IMR-90 (cell line): ENCODE results near the gene TMEM221. TPM values are rescaled to one million over a fixed set of nuclear protein-coding genes. Genes with fewer than 3 reads are reported as not detected.

Experiments used
- ATAC-seq: fragments of 200-7000 bp; cut with Tn5 transposase; 2 replicates; pipeline ENCODE4 v1.9.1; 2020; ENCODE audit warnings: low read depth, mild to moderate bottlenecking, moderate library complexity
- BruUV-seq: library from RNA; stranded (reverse); fragments of 400-500 nt; replicated peaks from 2 replicates; lab custom pipeline; 2021; lab: Mats Ljungman, UMichigan
- CTCF ChIA-PET: fragments of 300-600 bp; formaldehyde crosslinking; extraction: SDS; loops from one replicate; lab custom pipeline; 2021; ENCODE audit warnings: antibody characterized with exemption; lab: Yijun Ruan, JAX
- POLR2A ChIA-PET: fragments of 300-600 bp; sonication (Branson Sonifier 250); formaldehyde crosslinking; loops from one replicate; lab custom pipeline; 2022; ENCODE audit warnings: antibody characterized with exemption; ENCODE audit not compliant: unreplicated experiment; lab: Charles Lee
- DNase-seq: peaks from one replicate; pipeline ENCODE4 v3.0.0; 2013
- H2AFZ ChIP-seq: replicated peaks from 2 replicates; pipeline ENCODE3; 2013; ENCODE audit warnings: low read length, mild to moderate bottlenecking; ENCODE audit not compliant: poor library complexity
- H2AK5ac ChIP-seq: 2 replicates; pipeline ENCODE4 v1.6.1; 2013; ENCODE audit warnings: low read depth, low read length, inconsistent platforms
- H2AK9ac ChIP-seq: replicated peaks from 2 replicates; pipeline ENCODE3; 2013; ENCODE audit warnings: mild to moderate bottlenecking, low read depth, low read length, moderate library complexity; ENCODE audit not compliant: poor library complexity
- H2BK120ac ChIP-seq: 2 replicates; pipeline ENCODE4 v1.6.1; 2013; ENCODE audit warnings: low read depth, low read length, inconsistent platforms
- H2BK15ac ChIP-seq: 3 replicates; pipeline ENCODE4 v1.6.1; 2013; ENCODE audit warnings: low read depth, low read length, inconsistent platforms
- H2BK20ac ChIP-seq: 2 replicates; pipeline ENCODE4 v1.6.1; 2013; ENCODE audit warnings: low read depth, mild to moderate bottlenecking, inconsistent platforms, low read length, moderate library complexity
- H2BK5ac ChIP-seq: 2 replicates; pipeline ENCODE4 v1.6.1; 2013; ENCODE audit warnings: mild to moderate bottlenecking, low read depth, low read length, inconsistent platforms; ENCODE audit not compliant: poor library complexity, severe bottlenecking
- H3K14ac ChIP-seq: replicated peaks from 2 replicates; pipeline ENCODE4 v1.6.1; 2013; ENCODE audit warnings: low read depth, low read length, inconsistent platforms
- H3K18ac ChIP-seq: 2 replicates; pipeline ENCODE4 v1.6.1; 2013; ENCODE audit warnings: low read depth, low read length, control low read depth
- H3K23ac ChIP-seq: 2 replicates; pipeline ENCODE4 v1.6.1; 2013; ENCODE audit warnings: low read depth, low read length, inconsistent platforms
- H3K27ac ChIP-seq: 2 replicates; pipeline ENCODE4 v1.5.1; 2013; ENCODE audit warnings: mild to moderate bottlenecking, control low read depth, low read length; ENCODE audit not compliant: insufficient read depth
- H3K27me3 ChIP-seq: 2 replicates; pipeline ENCODE4 v1.6.1; 2013; ENCODE audit warnings: low read length; ENCODE audit not compliant: control insufficient read depth, insufficient read depth
- H3K36me3 ChIP-seq: 2 replicates; pipeline ENCODE4 v1.6.1; 2013; ENCODE audit warnings: low read length, mixed read lengths; ENCODE audit not compliant: control insufficient read depth, insufficient read depth
- H3K4ac ChIP-seq: 2 replicates; pipeline ENCODE4 v1.6.1; 2013; ENCODE audit warnings: low read depth, low read length, inconsistent platforms
- H3K4me1 ChIP-seq: 2 replicates; pipeline ENCODE4 v1.6.1; 2013; ENCODE audit warnings: low read length, mixed read lengths; ENCODE audit not compliant: control insufficient read depth, insufficient read depth
- H3K4me2 ChIP-seq: 2 replicates; pipeline ENCODE4 v1.6.1; 2013; ENCODE audit warnings: low read depth, mild to moderate bottlenecking, control low read depth, low read length, moderate library complexity
- H3K4me3 ChIP-seq: 2 replicates; pipeline ENCODE4 v1.5.1; 2013; ENCODE audit warnings: low read depth, mild to moderate bottlenecking, control low read depth, low read length, moderate library complexity; ENCODE audit not compliant: insufficient read depth
- H3K56ac ChIP-seq: 2 replicates; pipeline ENCODE4 v1.6.1; 2013; ENCODE audit warnings: low read length, inconsistent platforms; ENCODE audit not compliant: insufficient read depth; ENCODE audit errors: extremely low read depth
- H3K79me1 ChIP-seq, 2 experiments: 2 replicates each; pipeline ENCODE4 v1.6.1; 2013; ENCODE audit warnings: low read length in 2 of 2, inconsistent platforms in 1 of 2, low read depth in 1 of 2
- H3K9ac ChIP-seq: 2 replicates; pipeline ENCODE4 v1.6.1; 2013; ENCODE audit warnings: low read depth, low read length, control low read depth
- H3K9me1 ChIP-seq: 2 replicates; pipeline ENCODE4 v1.6.1; 2013; ENCODE audit warnings: low read length, inconsistent platforms; ENCODE audit not compliant: insufficient read depth
- H3K9me3 ChIP-seq: 2 replicates; pipeline ENCODE4 v1.6.1; 2013; ENCODE audit warnings: low read length; ENCODE audit not compliant: control insufficient read depth, insufficient read depth
- H4K20me1 ChIP-seq: 2 replicates; pipeline ENCODE4 v1.6.1; 2013; ENCODE audit warnings: low read length, inconsistent platforms; ENCODE audit not compliant: insufficient read depth
- H4K5ac ChIP-seq: 2 replicates; pipeline ENCODE4 v1.6.1; 2013; ENCODE audit warnings: mild to moderate bottlenecking, low read depth, low read length, control low read depth
- H4K8ac ChIP-seq, 2 experiments: 2 replicates each; pipeline ENCODE4 v1.6.1; 2013; ENCODE audit warnings: low read depth in 2 of 2, low read length in 2 of 2, control low read depth in 1 of 2, inconsistent platforms in 1 of 2
- H4K91ac ChIP-seq: 2 replicates; pipeline ENCODE4 v1.6.1; 2013; ENCODE audit warnings: low read depth, low read length, inconsistent platforms; ENCODE audit not compliant: insufficient read depth
- BHLHE40 ChIP-seq: fragments of 150-350 bp; IDR thresholded peaks from 2 replicates; pipeline ENCODE4 v1.6.1; 2016; ENCODE audit warnings: mild to moderate bottlenecking, low read depth, low read length
- CEBPB ChIP-seq: IDR thresholded peaks from 2 replicates; pipeline ENCODE4 v1.6.1; 2012; ENCODE audit warnings: low read depth, low read length, improper control_type of control experiment
- CHD1 ChIP-seq: IDR thresholded peaks from 2 replicates; pipeline ENCODE4 v1.6.1; 2012; ENCODE audit warnings: low read depth, low read length, improper control_type of control experiment
- FOS ChIP-seq: fragments of 150-350 bp; IDR thresholded peaks from 2 replicates; pipeline ENCODE4 v1.6.1; 2016; ENCODE audit warnings: low read depth, low read length
- MAFK ChIP-seq: IDR thresholded peaks from 2 replicates; pipeline ENCODE4 v1.6.1; 2012; ENCODE audit warnings: low read depth, low read length, improper control_type of control experiment
- MAZ ChIP-seq: IDR thresholded peaks from 2 replicates; pipeline ENCODE4 v1.6.1; 2012; ENCODE audit warnings: low read depth, mild to moderate bottlenecking, low read length, improper control_type of control experiment, moderate library complexity, borderline replicate concordance
- MXI1 ChIP-seq: IDR thresholded peaks from 2 replicates; pipeline ENCODE4 v1.6.1; 2012; ENCODE audit warnings: low read depth, mild to moderate bottlenecking, low read length, moderate library complexity, borderline replicate concordance
- NFE2L2 ChIP-seq: fragments of 150-350 bp; IDR thresholded peaks from 2 replicates; pipeline ENCODE4 v1.6.1; 2016; ENCODE audit warnings: low read depth, mild to moderate bottlenecking, low read length
- POLR2A ChIP-seq: IDR thresholded peaks from 2 replicates; pipeline ENCODE4 v1.6.1; 2012; ENCODE audit warnings: mild to moderate bottlenecking, low read depth, low read length
- RAD21 ChIP-seq: IDR thresholded peaks from 2 replicates; pipeline ENCODE4 v1.6.1; 2012; ENCODE audit warnings: low read length, improper control_type of control experiment
- RCOR1 ChIP-seq: IDR thresholded peaks from 2 replicates; pipeline ENCODE4 v1.6.1; 2012; ENCODE audit warnings: mild to moderate bottlenecking, low read length, improper control_type of control experiment; ENCODE audit not compliant: insufficient replicate concordance
- RFX5 ChIP-seq: IDR thresholded peaks from 2 replicates; pipeline ENCODE4 v1.8.0; 2012; ENCODE audit warnings: low read depth, mild to moderate bottlenecking, low read length, moderate library complexity
- SMC3 ChIP-seq: fragments of 150-350 bp; IDR thresholded peaks from 2 replicates; pipeline ENCODE4 v1.6.1; 2016; ENCODE audit warnings: low read depth, mild to moderate bottlenecking, antibody characterized with exemption, low read length, moderate library complexity
- WGBS, 2 experiments: methylation state at CpG; one replicate each; pipeline versions ENCODE4 v1.1.5 to v1.1.7; 2013; ENCODE audit warnings: missing lambda C conversion rate in 2 of 2; ENCODE audit not compliant: insufficient read length in 1 of 2; ENCODE audit errors: extremely low coverage in 2 of 2; 5-methylcytosine and 5-hydroxymethylcytosine counted together
- dilution Hi-C: fragments of 300-500 bp; cut with HindIII; formaldehyde crosslinking; loops from one replicate; pipeline ENCODE4 v1.14.3; 2018; ENCODE audit warnings: low sequenced_read_pairs; ENCODE audit not compliant: unreplicated experiment
- in situ Hi-C: fragments of 300-500 bp; cut with MboI; formaldehyde crosslinking; loops from 3 replicates; pipeline ENCODE4 v1.14.3; 2019; ENCODE audit warnings: low sequenced_read_pairs, inconsistent platforms, mixed read lengths
- intact Hi-C: fragments of 100-400 bp; cut with micrococcal nuclease; formaldehyde crosslinking; loops from 2 replicates; pipeline ENCODE4 v1.10.0; 2022
- polyA plus RNA-seq, 3 experiments: library from polyadenylated mRNA; depleted of rRNA; stranded (reverse); fragments of >200 nt; gene quantifications; 2 replicates each; pipeline ENCODE4 v1.2.3, GENCODE V29; 2012; ENCODE audit warnings: low replicate concordance in 1 of 3
- total RNA-seq: library from RNA; depleted of rRNA; stranded (reverse); fragments of >200 nt; gene quantifications from 2 replicates; pipeline ENCODE4 v1.2.3, GENCODE V29; 2012
- TF ChIP-seq, protein P1 (sequence below): fragments of 150-350 bp; IDR thresholded peaks from 2 replicates; pipeline ENCODE4 v1.6.1; 2016; ENCODE audit warnings: low read depth, mild to moderate bottlenecking, low read length, moderate library complexity, borderline replicate concordance
- TF ChIP-seq, protein P2 (sequence below): conservative IDR thresholded peaks from 2 replicates; pipeline ENCODE4 v1.5.1; 2012; ENCODE audit warnings: mild to moderate bottlenecking, low read depth, low read length, improper control_type of control experiment
- TF ChIP-seq, protein P3 (sequence below): fragments of 150-350 bp; IDR thresholded peaks from 2 replicates; pipeline ENCODE4 v1.6.1; 2017; ENCODE audit warnings: mild to moderate bottlenecking, antibody characterized with exemption, low read length, low read depth

Gene TMEM221
- total and polyA plus RNA-seq, 2 of the 4 experiments (the other 2 are of a cell fraction), result 0.12 TPM; not detected in 1

DNA sequence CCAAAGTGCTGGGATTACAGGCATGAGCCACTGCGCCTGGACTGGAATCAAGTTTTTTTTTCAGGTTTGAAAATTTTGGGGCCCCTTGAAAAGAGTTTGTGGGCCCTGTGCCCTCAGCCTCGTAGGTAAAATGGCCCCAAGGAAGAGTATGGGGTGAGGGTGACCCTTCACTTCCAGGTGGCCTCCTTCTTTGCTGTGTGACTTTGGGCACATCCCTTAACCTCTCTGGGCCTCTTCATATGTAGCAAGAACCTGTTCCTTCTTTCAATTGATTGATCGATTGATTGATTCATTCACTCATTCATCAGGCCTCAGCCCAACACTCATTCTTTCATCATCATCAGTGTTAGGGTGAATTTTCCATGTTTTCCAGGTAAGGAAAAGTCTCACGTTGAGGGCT, 3.4 kb upstream of the TMEM221 start:
- ATAC-seq (no peak), DNase-seq (no peak)
- no CpG with 5 or more reads among the region's 4 CpGs for WGBS, 2 experiments
- H3K4me2 ChIP-seq, result no peak overlapping the region
- no peak overlapping the region for H4K91ac ChIP-seq
- TF ChIP-seq CHD1 (no peak), RAD21 (no peak), MAFK (no peak), CEBPB (no peak), POLR2A (no peak), MAZ (no peak), RFX5 (no peak), BHLHE40 (no peak), NFE2L2 (no peak), RCOR1 (no peak), FOS (no peak), SMC3 (no peak), MXI1 (no peak)
- TF ChIP-seq, protein P1, sequence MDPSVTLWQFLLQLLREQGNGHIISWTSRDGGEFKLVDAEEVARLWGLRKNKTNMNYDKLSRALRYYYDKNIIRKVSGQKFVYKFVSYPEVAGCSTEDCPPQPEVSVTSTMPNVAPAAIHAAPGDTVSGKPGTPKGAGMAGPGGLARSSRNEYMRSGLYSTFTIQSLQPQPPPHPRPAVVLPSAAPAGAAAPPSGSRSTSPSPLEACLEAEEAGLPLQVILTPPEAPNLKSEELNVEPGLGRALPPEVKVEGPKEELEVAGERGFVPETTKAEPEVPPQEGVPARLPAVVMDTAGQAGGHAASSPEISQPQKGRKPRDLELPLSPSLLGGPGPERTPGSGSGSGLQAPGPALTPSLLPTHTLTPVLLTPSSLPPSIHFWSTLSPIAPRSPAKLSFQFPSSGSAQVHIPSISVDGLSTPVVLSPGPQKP, result no peak
- TF ChIP-seq, protein P2, sequence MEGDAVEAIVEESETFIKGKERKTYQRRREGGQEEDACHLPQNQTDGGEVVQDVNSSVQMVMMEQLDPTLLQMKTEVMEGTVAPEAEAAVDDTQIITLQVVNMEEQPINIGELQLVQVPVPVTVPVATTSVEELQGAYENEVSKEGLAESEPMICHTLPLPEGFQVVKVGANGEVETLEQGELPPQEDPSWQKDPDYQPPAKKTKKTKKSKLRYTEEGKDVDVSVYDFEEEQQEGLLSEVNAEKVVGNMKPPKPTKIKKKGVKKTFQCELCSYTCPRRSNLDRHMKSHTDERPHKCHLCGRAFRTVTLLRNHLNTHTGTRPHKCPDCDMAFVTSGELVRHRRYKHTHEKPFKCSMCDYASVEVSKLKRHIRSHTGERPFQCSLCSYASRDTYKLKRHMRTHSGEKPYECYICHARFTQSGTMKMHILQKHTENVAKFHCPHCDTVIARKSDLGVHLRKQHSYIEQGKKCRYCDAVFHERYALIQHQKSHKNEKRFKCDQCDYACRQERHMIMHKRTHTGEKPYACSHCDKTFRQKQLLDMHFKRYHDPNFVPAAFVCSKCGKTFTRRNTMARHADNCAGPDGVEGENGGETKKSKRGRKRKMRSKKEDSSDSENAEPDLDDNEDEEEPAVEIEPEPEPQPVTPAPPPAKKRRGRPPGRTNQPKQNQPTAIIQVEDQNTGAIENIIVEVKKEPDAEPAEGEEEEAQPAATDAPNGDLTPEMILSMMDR, result no peak
- TF ChIP-seq, protein P3, sequence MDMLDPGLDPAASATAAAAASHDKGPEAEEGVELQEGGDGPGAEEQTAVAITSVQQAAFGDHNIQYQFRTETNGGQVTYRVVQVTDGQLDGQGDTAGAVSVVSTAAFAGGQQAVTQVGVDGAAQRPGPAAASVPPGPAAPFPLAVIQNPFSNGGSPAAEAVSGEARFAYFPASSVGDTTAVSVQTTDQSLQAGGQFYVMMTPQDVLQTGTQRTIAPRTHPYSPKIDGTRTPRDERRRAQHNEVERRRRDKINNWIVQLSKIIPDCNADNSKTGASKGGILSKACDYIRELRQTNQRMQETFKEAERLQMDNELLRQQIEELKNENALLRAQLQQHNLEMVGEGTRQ, result no peak
- no peak overlapping the region for H4K8ac ChIP-seq
- no peak overlapping the region for H4K5ac ChIP-seq
- no peak overlapping the region for H3K14ac ChIP-seq
- H2BK5ac ChIP-seq, result no peak overlapping the region
- no peak overlapping the region for H3K27ac ChIP-seq
- peaks cover 30% of the 10 kb centered on the region for H3K27me3 ChIP-seq
- no peak overlapping the region for H3K23ac ChIP-seq
- BruUV-seq, result no TSS peak
- H3K4ac ChIP-seq, result no peak overlapping the region
- dilution Hi-C loops (no loop called here), intact Hi-C loops (loop anchor here (10.0 kb wide), 2 partner anchors 313 to 403 kb away; partner anchors contain the start of gene RPL18A), in situ Hi-C loops (loop anchor here (10.0 kb wide), 1 partner anchor 403 kb away; the partner anchor contains the start of gene RPL18A)
- ChIA-PET CTCF (no interaction called here), POLR2A (no interaction called here)
- H3K79me1 ChIP-seq, result no peaks in the 10 kb centered on the region
- H3K4me1 ChIP-seq, result no peaks in the 10 kb centered on the region
- H2BK120ac ChIP-seq, result no peak overlapping the region
- H3K56ac ChIP-seq, result no peak overlapping the region
- H3K18ac ChIP-seq, result no peak overlapping the region
- no peaks in the 10 kb centered on the region for H3K36me3 ChIP-seq
- H2BK15ac ChIP-seq, result no peak overlapping the region
- H3K9ac ChIP-seq, result no peak overlapping the region
- H3K9me1 ChIP-seq, result no peaks in the 10 kb centered on the region
- H2AK9ac ChIP-seq, result no peak overlapping the region
- H3K9me3 ChIP-seq, result no peaks in the 10 kb centered on the region
- no peak overlapping the region for H3K4me3 ChIP-seq
- peaks cover 3% of the 10 kb centered on the region for H4K20me1 ChIP-seq
- no peak overlapping the region for H2AK5ac ChIP-seq
- no peak overlapping the region for H2AFZ ChIP-seq
- no peak overlapping the region for H2BK20ac ChIP-seq
